K562 (cell line): Measurements from ENCODE around the gene SYN1. TPM values are rescaled to one million over a fixed set of nuclear protein-coding genes. Genes with fewer than 3 reads are reported as not detected.

Source experiments
- ATAC-seq: fragments of 200-7000 bp; cut with Tn5 transposase; 3 replicates; pipeline ENCODE4 v1.9.1; 2020; ENCODE audit warnings: moderate library complexity
- BruUV-seq: library from RNA; stranded (reverse); fragments of 400-500 nt; replicated peaks from 2 replicates; lab custom pipeline; 2021; lab: Mats Ljungman, UMichigan
- CTCF ChIA-PET: fragments of 300-600 bp; formaldehyde crosslinking; extraction: SDS; loops from one replicate; lab custom pipeline; 2021; ENCODE audit warnings: low intra/inter-chr PET ratio; lab: Yijun Ruan, JAX
- POLR2A ChIA-PET: fragments of 300-600, 350-650 bp; sonication (Branson Sonifier 250); formaldehyde crosslinking; extraction: SDS; loops from one replicate; lab custom pipeline; 2021; ENCODE audit warnings: antibody characterized with exemption, inconsistent platforms; lab: Yijun Ruan, JAX
- DNase-seq, 4 experiments: peaks; one replicate each; pipeline versions ENCODE4 v3.0.0 to v3.0.0-alpha.2; 2011 to 2018; ENCODE audit warnings: low spot score in 3 of 4, mixed read lengths in 3 of 4; ENCODE audit errors: extremely low read depth in 1 of 4
- FAIRE-seq: peaks from 2 replicates; lab custom pipeline; 2011; peaks lifted over from hg19 to GRCh38; lab: Jason Lieb, UNC
- H2AFZ ChIP-seq: 2 replicates; pipeline ENCODE4 v1.6.0; 2011; ENCODE audit warnings: low read depth, low read length, control low read depth, inconsistent platforms
- H3K27ac ChIP-seq: fragments of 200-600 bp; 3 replicates; pipeline ENCODE4 v1.8.0; 2011; ENCODE audit warnings: low read depth, mild to moderate bottlenecking, control low read depth, inconsistent platforms, low read length, moderate library complexity, mixed read lengths; ENCODE audit errors: extremely low read depth
- H3K27me3 ChIP-seq, 2 experiments: fragments of 300-600 bp in 1 of 2; 2 replicates in 1 of 2; 3 replicates in 1 of 2; pipeline versions ENCODE4 v1.6.0 to v1.8.0; 2011; ENCODE audit warnings: inconsistent platforms in 2 of 2, low read length in 2 of 2, mild to moderate bottlenecking in 1 of 2, mixed read lengths in 1 of 2, moderate library complexity in 1 of 2; ENCODE audit not compliant: control insufficient read depth in 2 of 2, insufficient read depth in 2 of 2
- H3K36me3 ChIP-seq: fragments of 300-600 bp; 3 replicates; pipeline ENCODE4 v1.8.0; 2011; ENCODE audit warnings: mild to moderate bottlenecking, low read length, inconsistent platforms; ENCODE audit not compliant: control insufficient read depth, insufficient read depth
- H3K4me1 ChIP-seq, 2 experiments: fragments of 200-600 bp in 1 of 2; replicated peaks in 1 of 2; 2 replicates in 1 of 2; 3 replicates in 1 of 2; pipeline versions ENCODE4 v1.5.1 to v1.8.0; 2011; ENCODE audit warnings: inconsistent platforms in 2 of 2, low read length in 2 of 2, mild to moderate bottlenecking in 1 of 2, mixed read lengths in 1 of 2, moderate library complexity in 1 of 2; ENCODE audit not compliant: control insufficient read depth in 2 of 2, insufficient read depth in 2 of 2
- H3K4me2 ChIP-seq: 2 replicates; pipeline ENCODE4 v1.6.1; 2011; ENCODE audit warnings: low read length, control low read depth, inconsistent platforms, mixed read lengths; ENCODE audit not compliant: insufficient read depth
- H3K4me3 ChIP-seq: fragments of 200-600 bp; sonication (generic), shearing (Covaris generic); 2 replicates; pipeline ENCODE4 v1.5.1; 2016; ENCODE audit warnings: control low read depth, inconsistent platforms
- H3K79me2 ChIP-seq: fragments of 200-600 bp; 3 replicates; pipeline ENCODE4 v1.8.0; 2011; ENCODE audit warnings: low read length, inconsistent platforms; ENCODE audit not compliant: control insufficient read depth, insufficient read depth
- H3K9ac ChIP-seq, 2 experiments: 2 replicates each; pipeline versions ENCODE4 v1.6.0 to v1.6.1; 2011; ENCODE audit warnings: low read depth in 2 of 2, low read length in 2 of 2, control low read depth in 1 of 2, inconsistent platforms in 1 of 2, mild to moderate bottlenecking in 1 of 2, mixed read lengths in 1 of 2; ENCODE audit not compliant: insufficient read depth in 1 of 2
- H3K9me1 ChIP-seq: one replicate; pipeline ENCODE4 v1.6.0; 2011; ENCODE audit warnings: inconsistent platforms, mild to moderate bottlenecking, low read length, moderate library complexity; ENCODE audit not compliant: control insufficient read depth, insufficient read depth
- H3K9me3 ChIP-seq: replicated peaks from 2 replicates; pipeline ENCODE4 v1.5.1; 2011; ENCODE audit warnings: low read depth, low read length, inconsistent platforms; ENCODE audit not compliant: control insufficient read depth, insufficient read depth
- H4K20me1 ChIP-seq: replicated peaks from 2 replicates; pipeline ENCODE4 v1.6.1; 2011; ENCODE audit warnings: low read length, inconsistent platforms, mixed read lengths; ENCODE audit not compliant: control insufficient read depth, insufficient read depth
- DEAF1 ChIP-seq: fragments of 450-650 bp; formaldehyde crosslinking; IDR thresholded peaks from 2 replicates; pipeline ENCODE4 v1.4.0; 2020; ENCODE audit warnings: mild to moderate bottlenecking, moderate library complexity
- MEIS2 ChIP-seq: fragments of 450-650 bp; IDR thresholded peaks from 2 replicates; pipeline ENCODE4 v1.6.1; 2014; ENCODE audit warnings: mild to moderate bottlenecking; ENCODE audit not compliant: partially characterized antibody
- PKNOX1 ChIP-seq: fragments of 450-650 bp; IDR thresholded peaks from 2 replicates; pipeline ENCODE4 v1.6.1; 2016
- ZNF41 ChIP-seq: fragments of 250-450 bp; sonication (Bioruptor Pico); conservative IDR thresholded peaks from 2 replicates; pipeline ENCODE4 v1.4.0; 2020; ENCODE audit warnings: mild to moderate bottlenecking
- ZNF584 ChIP-seq: fragments of 200-800 bp; sonication (Bioruptor generic); IDR thresholded peaks from 2 replicates; pipeline ENCODE4 v1.6.1; 2016; ENCODE audit warnings: low read depth, mild to moderate bottlenecking, missing genetic modification characterization, missing compliant biosample characterization
- WGBS: fragments of 100-300 bp; shearing (Covaris generic); methylation state at CpG from one replicate; pipeline ENCODE4 v1.1.6; 2016; ENCODE audit warnings: low coverage, mixed read lengths; ENCODE audit not compliant: insufficient coverage; ENCODE audit errors: missing lambda C conversion rate; 5-methylcytosine and 5-hydroxymethylcytosine counted together
- in situ Hi-C: fragments of 300-500 bp; cut with MboI; formaldehyde crosslinking; loops from 4 replicates; pipeline ENCODE4 v1.15.0; 2018; ENCODE audit warnings: inconsistent platforms, mixed read lengths
- intact Hi-C: fragments of 100-400 bp; cut with micrococcal nuclease; formaldehyde crosslinking; loops from 2 replicates; pipeline ENCODE4 v1.14.2; 2022
- polyA plus RNA-seq, 8 experiments: library from polyadenylated mRNA; depleted of rRNA in 4 of 8; stranded (reverse) in 5 of 8; unstranded in 3 of 8; fragments of >200 nt; fragmentation: Nextera tagmentation in 2 of 8; fragmentation: Illumina TruSeq in 1 of 8; extraction: Ambion mirVana in 2 of 8; extraction: Trizol in 1 of 8; gene quantifications; 2 replicates each; pipeline versions ENCODE4 v1.2.1 to v1.2.3, GENCODE V29; 2011 to 2014; ENCODE audit warnings: inconsistent platforms in 1 of 8, missing spikeins in 1 of 8
- total RNA-seq, 7 experiments: library from RNA; depleted of rRNA in 6 of 7; stranded (reverse); fragments of >200 nt in 6 of 7; fragmentation: Illumina TruSeq in 2 of 7; extraction: Trizol in 2 of 7; gene quantifications; 2 replicates each; pipeline versions ENCODE4 v1.2.1 to v1.2.3, GENCODE V29; 2011 to 2021; ENCODE audit warnings: low replicate concordance in 1 of 7

Gene SYN1
- total and polyA plus RNA-seq, 9 of the 15 experiments (the other 6 are each of a cell fraction or from before 2014, with no cell fraction given) = 0.01 to 0.28 (median 0.18) TPM; not detected in 2

GRCh38 chrX:47661539-47661938 is 41.9 kb upstream of the SYN1 start:
- ChIA-PET POLR2A (interaction anchor here (0.9 to 1.2 kb wide), 4 partner anchors 13 to 69 kb away, joined by 3 to 4 read pairs (median 3); no protein-coding TSS in a partner anchor), CTCF (no interaction called here)
- TF ChIP-seq MEIS2 = peak; percentile 51
- TF ChIP-seq ZNF41 (CRISPR knock-in tag) = no peak
- 0 out of 2 replicates have a peak, but pooled peaks have one; percentile 3 for TF ChIP-seq ZNF584 (CRISPR knock-in tag)
- no peak for TF ChIP-seq DEAF1
- peak; percentile 75 for TF ChIP-seq PKNOX1
- DNase-seq = no peak
- Histone ChIP-seq H2AFZ (peak overlapping the region; percentile 79; the same call in 1 of the 2 replicates), H4K20me1 (no peaks in the 10 kb centered on the region), H3K9me1 (peaks cover 3% of the 10 kb centered on the region), H3K36me3 (peaks cover 18% of the 10 kb centered on the region), H3K79me2 (peaks cover 24% of the 10 kb centered on the region), H3K4me2 (no peak overlapping the region), H3K4me1 (peaks cover 15 to 69% of the 10 kb centered on the region in 2 experiments), H3K9ac (peak overlapping the region in 1 of 2 experiments; percentile 71; a peak in 2 of 4 replicates), H3K27ac (peak overlapping the region; percentile 95), H3K27me3 (no peaks in the 10 kb centered on the region), H3K4me3 (no peak overlapping the region), H3K9me3 (no peaks in the 10 kb centered on the region)
- 50% methylated on average over 5 of the region's 7 CpGs for WGBS
- intact Hi-C loops = no loop called here
- FAIRE-seq = no peak
- ATAC-seq = no peak
- no TSS peak for BruUV-seq
- in situ Hi-C loops = no loop called here
